ACC112 (cell line): ENCODE data around the gene KCNJ3.

Experiments used
- H2AFZ ChIP-seq: fragments of 200-600 bp; sonication (generic); one replicate; pipeline ENCODE4 v1.6.0; 2017; ENCODE audit warnings: antibody characterized with exemption, low read length; ENCODE audit not compliant: unreplicated experiment
- H3K27ac ChIP-seq: fragments of 200-600 bp; sonication (generic); 2 replicates; pipeline ENCODE4 v1.5.1; 2014; ENCODE audit warnings: low read depth, mild to moderate bottlenecking, antibody characterized with exemption, low read length, moderate library complexity
- H3K27me3 ChIP-seq: fragments of 200-600 bp; sonication (generic); 2 replicates; pipeline ENCODE4 v1.6.1; 2014; ENCODE audit warnings: mild to moderate bottlenecking, antibody characterized with exemption, low read length, moderate library complexity, mixed read lengths; ENCODE audit not compliant: insufficient read depth
- H3K36me3 ChIP-seq: fragments of 200-600 bp; sonication (generic); 2 replicates; pipeline ENCODE4 v1.6.1; 2016; ENCODE audit warnings: mild to moderate bottlenecking, antibody characterized with exemption, low read length, moderate library complexity, mixed read lengths; ENCODE audit not compliant: insufficient read depth
- H3K4me1 ChIP-seq: fragments of 200-600 bp; sonication (generic); one replicate; pipeline ENCODE4 v1.6.1; 2016; ENCODE audit warnings: low read length, mixed read lengths; ENCODE audit not compliant: insufficient read depth, unreplicated experiment, control insufficient read depth
- H3K4me3 ChIP-seq: fragments of 200-600 bp; sonication (generic); 2 replicates; pipeline ENCODE4 v1.5.1; 2014; ENCODE audit warnings: mild to moderate bottlenecking, low read depth, low read length
- H3K79me2 ChIP-seq: fragments of 200-600 bp; sonication (generic); one replicate; pipeline ENCODE4 v1.6.0; 2016; ENCODE audit warnings: low read length; ENCODE audit not compliant: control insufficient read depth, unreplicated experiment, insufficient read depth

The KCNJ3 gene

GRCh38 chr2:154901063-154901462 is 202.6 kb downstream of the KCNJ3 start:
- H2AFZ ChIP-seq: no peak overlapping the region
- H3K4me3 ChIP-seq: no peak overlapping the region
- no peaks in the 10 kb centered on the region for H3K79me2 ChIP-seq
- H3K36me3 ChIP-seq: no peaks in the 10 kb centered on the region
- H3K27me3 ChIP-seq: no peaks in the 10 kb centered on the region
- no peak overlapping the region for H3K27ac ChIP-seq
- no peaks in the 10 kb centered on the region for H3K4me1 ChIP-seq
